Lung (tissue), 12 donors: ENCODE results near the gene ELP5. TPM values are rescaled to one million over a fixed set of nuclear protein-coding genes. Genes with fewer than 3 reads are reported as not detected.

Experiments
- ATAC-seq: fragments of 200-7000 bp; cut with Tn5 transposase; one replicate; pipeline ENCODE4 v1.9.1; 2020; ENCODE audit warnings: moderate number of reproducible peaks; ENCODE audit not compliant: insufficient read depth, low FRiP score
- DNase-seq, 3 donors: peaks; one replicate each; pipeline ENCODE4 v3.0.0-alpha.2; 2013 to 2017
- H3K27ac ChIP-seq, 2 donors: one replicate each; pipeline ENCODE4 v1.5.1; 2013; ENCODE audit warnings: mild to moderate bottlenecking in 2 of 2, moderate library complexity in 2 of 2, control low read depth in 1 of 2, inconsistent platforms in 1 of 2, low read depth in 1 of 2, low read length in 1 of 2
- H3K27me3 ChIP-seq, 3 donors: one replicate each; pipeline ENCODE4 v1.5.1; 2013; ENCODE audit warnings: low read length in 2 of 3; ENCODE audit not compliant: control insufficient read depth in 3 of 3, insufficient read depth in 3 of 3
- H3K36me3 ChIP-seq, 4 donors: one replicate each; pipeline ENCODE4 v1.5.1; 2013; ENCODE audit warnings: low read length in 4 of 4, mild to moderate bottlenecking in 1 of 4, moderate library complexity in 1 of 4; ENCODE audit not compliant: control insufficient read depth in 4 of 4, insufficient read depth in 4 of 4
- H3K4me1 ChIP-seq, 5 donors: one replicate each; pipeline ENCODE4 v1.5.1; 2013; ENCODE audit warnings: low read length in 5 of 5, mild to moderate bottlenecking in 2 of 5, moderate library complexity in 1 of 5; ENCODE audit not compliant: control insufficient read depth in 5 of 5, insufficient read depth in 5 of 5
- H3K4me3 ChIP-seq: one replicate; pipeline ENCODE4 v1.5.1; 2013; ENCODE audit warnings: mild to moderate bottlenecking, control low read depth, moderate library complexity
- H3K9ac ChIP-seq, 2 donors: one replicate each; pipeline ENCODE4 v1.5.1; 2013; ENCODE audit warnings: low read length in 2 of 2, control low read depth in 1 of 2; ENCODE audit not compliant: insufficient read depth in 1 of 2
- H3K9me3 ChIP-seq, 4 donors: one replicate each; pipeline ENCODE4 v1.5.1; 2013; ENCODE audit warnings: low read length in 3 of 4, mild to moderate bottlenecking in 1 of 4, moderate library complexity in 1 of 4; ENCODE audit not compliant: control insufficient read depth in 4 of 4, insufficient read depth in 3 of 4
- CTCF ChIP-seq: IDR thresholded peaks from 2 replicates; pipeline ENCODE4 v1.5.1; 2012; ENCODE audit warnings: mild to moderate bottlenecking; ENCODE audit errors: control extremely low read depth, extremely low read depth
- whole genome bisulfite sequencing, 2 donors: extraction: QIAGEN DNeasy Blood & Tissue Kit; methylation state at CpG; one replicate each; pipeline ENCODE4 v1.1.7; 2013; 5-methylcytosine and 5-hydroxymethylcytosine counted together
- polyA plus RNA-seq, 2 donors: library from polyadenylated mRNA; stranded (reverse); fragments of 200-250 nt; gene quantifications; one replicate each; pipeline ENCODE4 v1.2.1, GENCODE V29; 2013
- total RNA-seq, 2 donors: library from RNA; depleted of rRNA in 1 of 2; stranded (reverse); fragments of >200 nt in 1 of 2; gene quantifications; one replicate each; pipeline ENCODE4 v1.2.1, GENCODE V29; 2014 to 2021
- donor health status: control.
- donor health status: control.
- donor health status: Bipolar disorder and iron deficiency.
- donor health status: healthy.
- donor health status: DM: yes; HTN: yes; CAD: no.

The ELP5 gene
- total and polyA plus RNA-seq, 4 donors: 19.8 to 63.2 (median 36.6) TPM

GRCh38 chr17:7293816-7294613, 42.0 kb downstream of the ELP5 start:
- no peak overlapping the region for H3K27ac ChIP-seq
- H3K9ac ChIP-seq: no peak overlapping the region
- peaks cover 0 to 37% (median 22%) of the 10 kb centered on the region in 3 donors for H3K27me3 ChIP-seq
- no peaks in the 10 kb centered on the region for H3K9me3 ChIP-seq
- H3K36me3 ChIP-seq: no peaks in the 10 kb centered on the region
- H3K4me1 ChIP-seq: peaks cover 2 to 14% (median 11%) of the 10 kb centered on the region in 5 donors
- DNase-seq (no peak), ATAC-seq (no peak)
- 5 to 8% methylated on average over 26 to 75 of the region's 75 CpGs for WGBS, 2 donors
- TF ChIP-seq CTCF: no peak
- no peak overlapping the region for H3K4me3 ChIP-seq

GRCh38 chr17:7294614-7295153, 42.7 kb downstream of the ELP5 start, which contains the start of gene YBX2:
Gene YBX2, minus strand, starts transcription at chr17:7294639. Its CDS starts 139 bp downstream, at chr17:7294500.
- Histone ChIP-seq H3K9me3 (no peaks in the 10 kb centered on the region), H3K27ac (no peak within 1 kb of the TSS), H3K36me3 (no peaks in the 10 kb centered on the region), H3K9ac (no peak within 1 kb of the TSS), H3K4me1 (peaks cover 2 to 14% (median 11%) of the 10 kb centered on the region in 5 donors), H3K27me3 (peaks cover 0 to 37% (median 22%) of the 10 kb centered on the region in 3 donors), H3K4me3 (no peak within 1 kb of the TSS)
- no peak for TF ChIP-seq CTCF
- DNase-seq: peak in 2 of 3 donors; percentile 40 to 66
- 1 to 3% methylated on average over 44 to 57 of the region's 57 CpGs for WGBS, 2 donors
- no peak for ATAC-seq

GRCh38 chr17:7295230-7296180, 43.5 kb downstream of the ELP5 start:
- WGBS, 2 donors: 52 to 57% methylated on average over 42 of the region's 42 CpGs
- Histone ChIP-seq H3K36me3 (no peaks in the 10 kb centered on the region), H3K9ac (no peak overlapping the region), H3K27ac (peak overlapping the region in 1 of 2 donors; percentile 71), H3K4me3 (no peak overlapping the region), H3K4me1 (peaks cover 2 to 14% (median 11%) of the 10 kb centered on the region in 5 donors), H3K9me3 (no peaks in the 10 kb centered on the region), H3K27me3 (peaks cover 0 to 37% (median 22%) of the 10 kb centered on the region in 3 donors)
- DNase-seq: no peak
- ATAC-seq: no peak
- no peak for TF ChIP-seq CTCF
